GM18526 (cell line): ENCODE results near the gene STAT5A.

Source experiments
- POLR2A ChIP-seq: IDR thresholded peaks from 3 replicates; pipeline ENCODE4 v1.6.1; 2011; ENCODE audit not compliant: insufficient read length; ENCODE audit errors: extremely low read depth

STAT5A gene

GRCh38 chr17:42312285-42313130 lies 24.2 kb downstream of the STAT5A start:
- no peak for TF ChIP-seq POLR2A

GRCh38 chr17:42313389-42313772 lies 25.1 kb downstream of the STAT5A start:
- no peak for TF ChIP-seq POLR2A

GRCh38 chr17:42313773-42314566 lies 25.7 kb downstream of the STAT5A start:
- no peak for TF ChIP-seq POLR2A

GRCh38 chr17:42315402-42316156 lies 27.3 kb downstream of the STAT5A start:
- no peak for TF ChIP-seq POLR2A

- no peak for TF ChIP-seq POLR2A
Measured at GRCh38 chr17:42316755-42317154, 28.5 kb downstream of the STAT5A start.

- no peak for TF ChIP-seq POLR2A
Measured at GRCh38 chr17:42317266-42317845, 29.1 kb downstream of the STAT5A start.

GRCh38 chr17:42321555-42321954 lies 33.3 kb downstream of the STAT5A start:
- TF ChIP-seq POLR2A: no peak

- no peak for TF ChIP-seq POLR2A
Measured at GRCh38 chr17:42322382-42323267, 34.3 kb downstream of the STAT5A start.

- no peak for TF ChIP-seq POLR2A
Measured at GRCh38 chr17:42323268-42323773, 35.0 kb downstream of the STAT5A start.

GRCh38 chr17:42325026-42325425 lies 36.7 kb downstream of the STAT5A start:
- TF ChIP-seq POLR2A: no peak

- TF ChIP-seq POLR2A: no peak
Measured at GRCh38 chr17:42329025-42329976, 41.0 kb downstream of the STAT5A start.

GRCh38 chr17:42333053-42333452 lies 44.8 kb downstream of the STAT5A start:
- no peak for TF ChIP-seq POLR2A

GRCh38 chr17:42334677-42335076 lies 46.4 kb downstream of the STAT5A start:
- no peak for TF ChIP-seq POLR2A
